ENCODE results near the gene PTAFR.

The PTAFR gene

GRCh38 chr1:28175955-28176485 lies 470 bp downstream of the PTAFR start:
- DNase-seq = no peak

- DNase-seq = no peak
Measured at GRCh38 chr1:28173980-28174297, 2.6 kb downstream of the PTAFR start.

- no peak for DNase-seq
Measured at GRCh38 chr1:28173151-28173979, 3.1 kb downstream of the PTAFR start.

- DNase-seq = no peak
Measured at GRCh38 chr1:28172713-28173150, 3.8 kb downstream of the PTAFR start.

DNA sequence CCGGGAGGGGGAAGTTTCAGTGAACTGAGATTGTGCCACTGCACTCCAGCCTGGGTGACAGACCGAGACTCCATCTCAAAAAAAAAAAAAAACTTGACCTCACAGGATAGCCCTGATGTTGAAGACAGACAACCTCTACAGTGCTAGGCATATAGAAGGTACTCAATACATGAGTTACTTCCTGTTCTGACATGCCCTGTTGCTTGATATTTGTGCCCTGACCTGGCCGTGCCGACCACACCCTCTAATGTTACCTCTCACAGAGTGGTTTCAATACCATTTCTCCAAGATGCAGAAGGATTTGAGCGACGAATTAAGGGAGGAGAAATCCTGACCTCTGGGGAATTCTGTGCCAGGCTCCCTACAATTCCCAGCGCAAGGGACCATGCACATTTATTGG lies 5.2 kb downstream of the PTAFR start:
- no peak for DNase-seq

DNA sequence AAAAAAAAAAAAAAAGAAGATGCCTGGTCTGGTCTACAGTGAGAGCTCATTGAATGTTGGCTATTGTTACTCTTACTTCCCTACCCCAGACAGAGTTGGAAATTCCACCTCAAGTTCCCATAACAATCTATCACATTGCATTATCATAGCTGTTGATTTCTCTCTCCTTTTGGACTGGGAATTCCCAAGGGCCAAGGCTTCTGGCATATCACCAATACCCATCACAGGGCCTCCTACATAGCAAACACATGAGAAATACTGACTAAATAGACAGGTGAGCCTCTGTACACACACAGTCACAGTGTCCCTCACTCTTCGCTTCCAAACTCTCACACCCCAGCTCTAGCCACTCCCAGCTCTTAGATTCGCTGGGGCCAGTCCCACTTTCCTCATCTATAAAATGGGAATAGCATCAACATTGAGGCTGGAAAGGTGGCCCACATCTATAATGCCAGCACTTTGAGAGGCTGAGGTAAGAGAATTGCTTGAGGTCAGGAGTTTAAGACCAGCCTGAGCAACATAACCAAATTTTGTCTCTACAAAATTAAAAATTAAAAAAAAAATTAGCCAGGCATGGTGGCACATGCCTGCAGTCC lies 6.4 kb downstream of the PTAFR start:
- no peak for DNase-seq

DNA sequence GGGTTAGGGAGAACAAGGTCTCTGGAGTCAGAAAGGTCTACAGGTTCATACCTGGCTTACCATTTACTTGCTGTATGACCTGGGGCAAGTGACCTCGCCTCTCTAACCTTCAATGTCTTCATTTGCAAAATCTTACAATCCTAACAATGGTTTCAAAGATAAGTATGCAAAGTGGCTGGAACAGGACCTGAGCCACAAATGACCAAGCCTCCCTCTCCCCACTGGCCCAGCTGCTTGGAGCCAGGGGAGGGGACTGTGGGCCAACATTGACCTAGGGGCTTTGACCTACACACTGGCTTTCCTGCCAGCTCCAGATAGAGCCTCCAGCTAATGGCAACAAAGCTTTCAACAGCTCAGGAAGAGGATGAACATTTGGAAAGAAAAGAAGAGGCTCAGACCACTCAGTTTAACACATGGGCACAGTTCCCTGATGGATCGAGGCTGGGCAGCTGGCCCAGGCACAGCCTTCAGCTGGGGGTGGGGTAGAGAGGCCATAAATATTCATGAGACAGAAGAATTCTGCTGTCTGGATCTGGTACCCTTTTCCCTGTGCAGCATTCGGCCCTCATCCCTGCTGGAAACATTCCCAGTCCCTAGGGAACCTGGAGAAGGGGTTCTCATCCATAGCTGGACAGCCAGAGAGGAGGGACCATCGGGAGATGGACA lies 12.9 kb downstream of the PTAFR start:
- DNase-seq = no peak

- DNase-seq = no peak
Measured at GRCh38 chr1:28162151-28162550, 14.3 kb downstream of the PTAFR start.

- no peak for DNase-seq
Measured at GRCh38 chr1:28161751-28162150, 14.7 kb downstream of the PTAFR start.

DNA sequence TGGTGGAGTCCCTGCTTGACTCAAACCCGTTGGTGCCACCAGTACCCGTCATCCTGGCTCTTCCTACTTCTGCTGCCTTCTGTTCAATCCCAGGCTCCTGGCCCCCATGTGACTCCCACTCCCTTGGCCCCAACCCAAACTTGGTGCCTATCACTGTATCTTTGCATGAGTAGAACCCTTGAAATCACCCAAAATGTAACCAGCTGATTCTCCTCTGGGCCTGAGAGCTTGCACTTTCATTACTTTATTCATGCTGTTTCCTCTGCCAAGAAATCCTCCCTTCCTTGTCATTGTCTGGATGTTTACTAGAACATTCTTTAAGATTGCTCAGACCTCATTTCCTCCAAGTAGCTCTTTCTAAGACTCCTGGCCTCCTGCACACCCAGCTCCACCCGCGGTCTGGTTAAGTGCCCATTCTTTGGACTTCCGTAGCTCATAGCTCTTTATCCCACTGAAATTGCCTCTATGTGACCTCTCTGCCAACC lies 15.7 kb downstream of the PTAFR start:
- no peak for DNase-seq

DNA sequence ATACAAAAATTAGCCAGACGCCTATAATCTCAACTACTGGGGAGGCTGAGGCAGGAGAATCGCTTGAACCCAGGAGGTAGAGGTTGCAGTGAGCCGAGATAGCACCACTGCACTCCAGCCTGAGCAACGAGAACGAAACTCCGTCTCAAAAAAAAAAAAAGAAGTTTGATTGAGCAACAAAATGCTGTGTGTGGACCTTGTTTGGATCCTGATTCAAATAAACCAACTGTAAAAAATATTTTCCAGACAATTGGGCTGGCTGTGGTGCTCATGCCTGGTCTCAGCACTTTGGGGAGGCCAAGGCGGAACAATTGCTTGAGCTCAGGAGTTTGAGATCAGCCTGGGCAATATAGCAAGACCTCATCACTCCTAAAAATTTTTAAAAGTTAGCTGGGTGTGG lies 16.8 kb downstream of the PTAFR start:
- DNase-seq = no peak

GRCh38 chr1:28159243-28159642 lies 17.2 kb downstream of the PTAFR start:
- no peak for DNase-seq

DNA sequence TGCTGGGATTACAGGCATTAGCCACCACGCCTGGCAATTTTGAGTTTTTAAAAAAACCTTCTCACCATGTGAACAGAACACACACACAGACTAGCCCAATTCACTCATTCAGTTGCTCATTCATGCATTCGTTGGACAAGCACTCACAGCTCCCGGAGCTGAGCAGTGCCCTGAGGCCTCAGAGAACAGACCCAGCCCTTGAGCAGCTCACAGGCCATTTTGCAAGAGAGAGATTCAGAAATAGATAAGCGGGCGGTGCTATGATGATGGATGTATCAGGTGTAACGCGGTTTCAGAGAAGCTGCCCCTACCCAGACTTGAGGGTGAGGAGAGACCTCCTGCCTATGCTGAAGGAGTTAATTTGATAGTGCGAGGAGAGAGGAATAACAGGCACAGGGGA lies 18.6 kb downstream of the PTAFR start:
- DNase-seq = no peak

DNA sequence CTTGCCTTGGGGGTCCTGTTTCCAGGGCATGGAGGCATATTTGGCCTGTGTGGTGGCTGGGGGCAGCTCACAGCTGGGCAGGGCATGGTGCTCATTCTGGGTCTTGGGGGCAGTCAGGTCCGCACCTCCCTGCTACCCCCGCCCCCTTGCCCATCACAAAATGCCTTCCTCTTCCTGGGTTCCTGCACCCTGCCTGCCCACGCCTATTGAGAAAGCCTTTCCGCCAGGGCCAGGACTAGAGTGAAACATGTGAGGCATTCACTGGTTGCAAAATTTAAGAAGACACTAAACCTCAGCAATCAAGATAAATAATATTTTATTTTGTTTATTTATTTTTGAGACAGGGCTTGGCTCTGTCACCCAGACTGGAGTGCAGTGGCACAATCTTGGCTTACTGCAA lies 19.7 kb downstream of the PTAFR start:
- no peak for DNase-seq

GRCh38 chr1:28155628-28156027 lies 20.9 kb downstream of the PTAFR start:
- DNase-seq = no peak

- DNase-seq = no peak
Measured at GRCh38 chr1:28154078-28154594, 22.4 kb downstream of the PTAFR start.

- DNase-seq = no peak
Measured at GRCh38 chr1:28150125-28150780, 26.2 kb downstream of the PTAFR start.

- no peak for DNase-seq
Measured at GRCh38 chr1:28148880-28149195, 27.7 kb downstream of the PTAFR start.

DNA sequence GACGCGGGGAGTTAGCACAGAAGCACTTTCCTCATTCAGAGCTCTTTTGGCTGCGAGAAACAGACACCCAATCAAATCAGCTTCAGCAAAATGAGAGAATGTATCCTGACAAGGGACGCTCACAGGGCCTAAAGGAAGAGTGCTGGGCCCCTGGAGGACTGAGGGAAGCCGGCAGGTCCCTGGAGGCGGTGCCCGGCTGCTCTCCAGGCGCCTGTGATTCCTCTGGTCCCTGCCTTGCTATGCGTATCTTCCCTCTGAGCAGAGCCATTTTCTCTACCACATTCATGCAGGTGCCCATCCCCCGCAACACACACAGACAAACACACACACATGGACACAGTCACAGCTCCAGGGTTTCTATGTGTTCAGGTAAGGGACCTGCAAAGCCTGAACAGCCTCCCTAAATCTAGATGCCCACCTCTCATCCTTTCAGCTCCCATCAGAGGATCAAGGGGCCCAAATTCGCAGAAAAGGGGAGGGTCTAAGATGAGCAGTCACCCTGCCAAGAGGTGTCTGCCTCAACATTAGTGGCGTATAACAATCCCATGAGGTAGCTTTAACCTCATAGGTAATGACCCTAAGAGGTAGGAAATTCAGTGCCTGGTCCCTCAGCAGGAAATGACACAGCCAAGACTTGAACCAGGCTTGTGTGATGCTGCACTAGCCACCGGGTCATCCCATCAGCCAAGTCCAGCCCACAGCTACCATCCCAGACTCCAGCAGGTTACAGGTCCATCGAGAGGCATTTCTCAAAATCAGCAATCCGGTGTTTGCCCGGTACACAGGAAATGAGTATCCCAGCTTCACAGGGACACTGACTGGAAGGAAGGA lies 29.0 kb downstream of the PTAFR start:
- no peak for DNase-seq

- DNase-seq = no peak
Measured at GRCh38 chr1:28145728-28146127, 30.8 kb downstream of the PTAFR start.

- no peak for DNase-seq
Measured at GRCh38 chr1:28144203-28145135, 32.0 kb downstream of the PTAFR start.

Measured in SW 1271 (cell line).